22Rv1 (cell line): ENCODE measurements around the gene USP15.

Source experiments
- H3K27ac ChIP-seq: fragments of 450-650 bp; 2 replicates; pipeline ENCODE4 v1.5.1; 2017
- CTCF ChIP-seq: fragments of 450-650 bp; IDR thresholded peaks from 2 replicates; pipeline ENCODE4 v1.5.1; 2017; ENCODE audit warnings: mild to moderate bottlenecking
- ZFX ChIP-seq: fragments of 450-650 bp; IDR thresholded peaks from 2 replicates; pipeline ENCODE4 v1.6.1; 2017; ENCODE audit warnings: antibody characterized with exemption, borderline replicate concordance

Gene USP15

GRCh38 chr12:62306569-62307530 lies 46.6 kb downstream of the USP15 start:
- TF ChIP-seq ZFX (no peak), CTCF (no peak)
- no peak overlapping the region for H3K27ac ChIP-seq

DNA sequence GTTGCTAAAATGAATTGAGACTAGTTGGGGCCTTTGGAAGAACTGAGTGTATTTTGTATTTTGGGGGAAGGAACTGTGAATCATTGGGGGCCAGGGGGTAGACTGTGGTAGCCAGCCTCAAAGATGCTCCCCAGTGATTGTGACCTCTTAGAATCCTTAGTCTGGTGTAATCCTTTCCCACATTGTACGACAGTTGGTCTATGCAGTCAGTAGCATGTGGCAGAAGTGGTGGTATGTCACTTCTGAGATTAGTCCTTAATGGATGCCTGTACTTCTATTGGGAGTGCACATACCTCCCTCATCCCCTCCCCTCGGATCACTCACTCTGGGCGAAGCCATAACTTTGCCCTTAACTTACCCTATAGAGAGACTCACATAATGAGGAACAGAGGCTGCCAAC lies 48.0 kb downstream of the USP15 start:
- TF ChIP-seq ZFX (no peak), CTCF (no peak)
- H3K27ac ChIP-seq = no peak overlapping the region

- TF ChIP-seq ZFX = no peak
- no peak overlapping the region for H3K27ac ChIP-seq
These were observed 53.6 kb downstream of the USP15 start for GRCh38 chr12:62313727-62314380.

GRCh38 chr12:62317017-62317416 lies 56.8 kb downstream of the USP15 start:
- TF ChIP-seq ZFX (no peak), CTCF (no peak)
- H3K27ac ChIP-seq = no peak overlapping the region

DNA sequence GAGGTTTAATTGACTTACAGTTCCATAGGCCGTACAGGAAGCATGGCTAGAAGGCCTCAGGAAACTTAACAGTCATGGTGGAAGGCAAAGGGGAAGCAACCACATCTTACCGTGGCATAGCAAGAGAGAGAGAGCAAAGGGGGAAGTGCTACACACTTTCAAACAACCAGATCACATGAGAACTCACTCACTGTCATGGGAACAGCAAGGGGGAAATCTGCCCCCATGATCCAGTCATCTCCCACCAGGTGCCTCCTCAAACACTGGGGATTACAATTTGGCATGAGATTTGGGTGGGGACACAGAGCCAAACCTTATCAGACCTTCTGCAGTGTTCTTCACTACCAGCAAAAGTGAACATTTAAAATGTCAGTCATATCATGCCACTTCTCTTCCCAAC lies 58.9 kb downstream of the USP15 start:
- no peak overlapping the region for H3K27ac ChIP-seq
- TF ChIP-seq ZFX (no peak), CTCF (no peak)

GRCh38 chr12:62320054-62320453 lies 59.9 kb downstream of the USP15 start:
- H3K27ac ChIP-seq = no peak overlapping the region
- no peak for TF ChIP-seq ZFX
- TF ChIP-seq CTCF = no peak

- TF ChIP-seq CTCF (no peak), ZFX (no peak)
- no peak overlapping the region for H3K27ac ChIP-seq
These were observed 63.2 kb downstream of the USP15 start for GRCh38 chr12:62323386-62323785.
